GM19238 (cell line): ENCODE results near the gene ADGRL3.
"Not testable (repeated sequence)": the region's sequence is repeated elsewhere in the genome, so short reads cannot be mapped to it uniquely, and the experiment has no call there.

ENCODE experiments used
- DNase-seq: peaks from one replicate; pipeline ENCODE4 v3.0.0; 2011; ENCODE audit warnings: low spot score; ENCODE audit not compliant: insufficient read length

The ADGRL3 gene

DNA sequence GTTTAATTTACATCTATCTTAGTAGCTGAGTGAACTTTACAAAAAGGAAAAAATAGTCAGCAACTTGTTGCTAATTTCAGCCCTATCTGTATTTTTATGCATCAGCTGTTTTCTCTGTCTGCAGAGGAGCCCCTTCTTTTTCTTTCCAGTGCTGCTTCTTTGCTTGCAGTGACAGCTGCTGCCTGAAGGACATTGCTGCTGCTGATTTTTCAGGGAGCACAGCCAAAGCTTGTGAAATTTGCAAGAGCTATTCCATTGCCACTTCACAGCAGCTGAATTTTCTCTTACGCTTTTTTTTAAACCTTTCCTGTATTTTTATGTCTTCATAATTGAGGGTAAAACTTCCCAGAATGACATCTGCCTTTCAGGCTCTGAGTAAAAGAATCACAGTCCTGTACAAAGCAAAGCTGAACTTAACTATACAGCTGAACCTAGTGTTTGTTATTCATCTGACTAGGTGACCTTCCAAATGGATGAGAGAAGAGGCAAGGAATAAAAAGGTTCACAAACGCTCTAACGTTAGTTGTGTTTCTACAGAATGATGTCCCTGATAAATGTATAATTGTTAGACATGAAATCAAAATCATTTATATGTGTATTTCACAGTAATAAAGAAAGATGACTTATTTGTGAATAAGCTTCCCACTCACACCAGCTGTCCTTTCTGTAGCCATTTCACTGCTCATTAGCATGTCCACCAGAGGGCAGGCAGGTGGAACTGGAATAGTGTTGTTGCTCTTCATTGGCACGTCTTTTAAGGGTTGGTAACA is 541.4 kb downstream of the ADGRL3 start:
- no peak for DNase-seq

DNA sequence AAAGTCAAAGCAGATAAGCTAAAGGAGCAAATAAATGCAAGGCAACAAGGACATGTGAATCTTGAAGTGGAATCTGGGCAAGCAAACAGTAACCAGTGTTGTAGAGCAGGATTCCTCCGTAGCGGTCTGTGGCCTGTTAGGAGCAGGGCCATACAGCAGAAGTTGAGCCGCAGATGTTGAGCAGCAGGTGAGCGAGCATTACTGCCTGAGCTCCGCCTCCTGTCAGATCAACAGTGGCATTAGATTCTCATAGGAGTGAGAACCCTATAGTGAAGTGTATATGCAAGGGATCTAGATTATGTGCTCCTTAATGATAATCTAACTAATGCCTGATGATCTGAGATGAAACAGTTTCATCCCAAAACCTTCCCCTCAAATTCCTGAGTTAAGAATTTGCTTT is 550.7 kb downstream of the ADGRL3 start:
- DNase-seq = no peak

DNA sequence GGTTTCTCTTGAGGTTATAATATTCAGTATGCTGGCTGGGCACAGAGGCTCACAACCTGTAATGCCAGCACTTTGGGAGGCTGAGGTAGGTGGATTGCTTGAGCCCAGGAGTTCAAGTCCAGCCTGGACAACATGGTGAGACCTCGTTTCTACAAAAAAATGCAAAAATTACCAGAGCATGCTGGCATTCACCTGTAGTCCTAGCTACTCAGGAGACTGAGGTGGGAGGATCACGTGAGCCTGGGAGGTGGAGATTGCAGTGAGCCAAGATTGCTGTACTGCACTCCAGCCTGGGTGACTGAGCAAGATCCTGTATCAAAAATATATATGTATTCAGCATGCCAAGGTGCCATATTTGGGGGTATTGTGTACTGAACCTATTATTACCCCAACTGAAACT is 552.5 kb downstream of the ADGRL3 start:
- DNase-seq = no peak

DNA sequence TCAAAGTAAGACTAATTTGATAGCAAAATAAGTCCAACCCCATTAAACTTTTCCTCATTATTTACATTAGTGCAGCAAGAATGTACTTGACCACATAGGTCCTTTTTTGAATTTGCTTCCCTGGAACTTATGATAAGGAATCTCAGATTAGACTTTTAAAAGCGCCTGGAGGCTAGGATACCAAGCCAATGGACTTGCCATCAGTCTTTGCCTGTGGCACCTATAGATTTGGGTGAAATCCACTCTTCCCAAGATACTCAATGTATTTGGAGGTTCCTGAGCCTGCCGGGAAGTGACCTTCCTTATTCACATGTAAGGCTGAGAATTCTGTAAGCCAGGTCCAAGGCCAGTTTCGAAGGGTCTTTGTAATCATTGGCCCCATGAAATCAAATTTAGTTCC is 553.6 kb downstream of the ADGRL3 start:
- DNase-seq = no peak

DNA sequence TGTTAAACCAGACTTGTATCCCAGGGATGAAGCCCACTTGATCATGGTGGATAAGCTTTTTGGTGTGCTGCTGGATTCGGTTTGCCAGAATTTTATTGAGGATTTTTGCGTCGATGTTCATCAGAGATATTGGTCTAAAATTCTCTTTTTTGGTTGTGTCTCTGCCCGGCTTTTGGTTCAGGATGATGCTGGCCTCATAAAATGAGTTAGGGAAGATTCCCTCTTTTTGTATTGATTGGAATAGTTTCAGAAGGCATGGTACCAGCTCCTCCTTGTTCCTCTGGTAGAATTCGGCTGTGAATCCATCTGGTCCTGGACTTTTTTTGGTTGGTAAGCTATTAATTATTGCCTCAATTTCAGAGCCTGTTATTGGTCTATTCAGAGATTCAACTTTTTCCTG is 556.8 kb downstream of the ADGRL3 start:
- DNase-seq = not testable (repeated sequence)

DNA sequence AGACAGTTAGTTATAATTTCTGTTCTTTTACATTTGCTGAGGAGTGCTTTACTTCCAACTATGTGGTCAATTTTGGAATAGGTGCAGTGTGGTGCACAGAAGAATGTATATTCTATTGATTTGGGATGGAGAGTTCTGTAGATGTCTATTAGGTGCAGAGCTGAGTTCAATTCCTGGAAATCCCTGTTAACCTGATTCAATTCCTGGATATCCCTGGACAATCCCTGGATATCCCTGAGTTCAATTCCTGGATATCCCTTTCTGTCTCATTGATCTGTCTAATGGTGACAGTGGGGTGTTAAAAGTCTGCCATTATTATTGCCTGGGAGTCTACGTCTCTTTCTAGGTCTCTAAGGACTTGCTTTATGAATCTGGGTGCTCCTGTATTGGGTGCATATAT is 557.9 kb downstream of the ADGRL3 start:
- not testable (repeated sequence) for DNase-seq

DNA sequence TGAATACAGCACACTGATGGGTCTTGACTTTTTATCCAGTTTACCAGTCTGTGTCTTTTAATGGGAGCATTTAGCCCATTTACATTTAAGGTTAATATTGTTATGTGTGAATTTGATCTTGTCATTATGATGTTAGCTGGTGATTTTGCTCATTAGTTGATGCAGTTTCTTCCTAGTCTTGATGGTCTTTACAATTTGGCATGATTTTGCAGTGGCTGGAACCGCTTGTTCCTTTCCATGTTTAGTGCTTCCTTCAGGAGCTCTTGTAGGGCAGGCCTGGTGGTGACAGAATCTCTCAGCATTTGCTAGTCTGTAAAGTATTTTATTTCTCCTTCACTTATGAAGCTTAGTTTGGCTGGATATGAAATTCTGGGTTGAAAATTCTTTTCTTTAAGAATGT is 558.5 kb downstream of the ADGRL3 start:
- DNase-seq = not testable (repeated sequence)

DNA sequence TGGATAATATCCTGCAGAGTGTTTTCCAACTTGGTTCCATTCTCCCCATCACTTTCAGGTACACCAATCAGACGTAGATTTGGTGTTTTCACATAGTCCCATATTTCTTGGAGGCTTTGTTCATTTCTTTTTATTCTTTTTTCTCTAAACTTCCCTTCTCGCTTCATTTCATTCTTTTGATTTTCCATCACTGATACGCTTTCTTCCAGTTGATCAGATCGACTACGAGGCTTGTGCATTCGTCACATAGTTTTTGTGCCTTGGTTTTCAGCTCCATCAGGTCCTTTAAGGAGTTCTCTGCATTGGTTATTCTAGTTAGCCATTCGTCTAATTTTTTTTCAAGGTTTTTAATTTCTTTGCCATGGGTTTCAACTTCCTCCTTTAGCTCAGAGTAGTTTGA is 559.1 kb downstream of the ADGRL3 start:
- DNase-seq = not testable (repeated sequence)

DNA sequence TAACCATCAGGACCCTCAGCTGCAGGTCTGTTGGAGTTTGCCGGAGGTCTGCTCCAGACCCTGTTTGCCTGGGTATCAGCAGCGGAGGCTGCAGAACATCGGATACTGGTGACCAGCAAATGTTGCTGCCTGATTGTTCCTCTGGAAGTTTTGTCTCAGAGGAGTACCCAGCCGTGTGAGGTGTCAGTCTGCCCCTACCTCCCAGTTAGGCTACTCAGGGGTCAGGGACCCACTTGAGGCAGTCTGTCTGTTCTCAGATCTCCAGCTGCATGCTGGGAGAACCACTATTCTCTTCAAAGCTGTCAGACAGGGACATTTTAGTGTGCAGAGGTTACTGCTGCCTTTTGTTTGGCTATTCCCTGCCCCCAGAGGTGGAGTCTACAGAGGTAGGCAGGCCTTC is 559.8 kb downstream of the ADGRL3 start:
- DNase-seq = not testable (repeated sequence)

DNA sequence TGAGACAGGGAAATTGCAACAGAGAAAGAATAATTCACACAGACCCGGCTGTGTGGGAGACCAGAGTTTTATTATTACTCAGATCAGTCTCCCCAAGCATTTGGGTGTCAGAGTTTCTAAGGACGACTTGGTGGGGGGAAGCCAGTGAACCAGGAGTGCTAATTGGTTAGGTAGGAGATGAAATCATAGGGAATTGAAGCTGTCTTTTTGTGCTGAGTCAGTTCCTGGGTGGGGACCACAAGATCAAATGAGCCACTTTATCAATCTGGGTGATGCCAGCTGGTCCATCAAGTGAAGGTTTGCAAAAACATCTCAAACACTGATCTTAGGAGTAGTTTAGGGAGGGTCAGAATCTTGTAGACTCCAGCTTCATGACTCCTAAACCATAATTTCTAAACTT is 560.7 kb downstream of the ADGRL3 start:
- no peak for DNase-seq

DNA sequence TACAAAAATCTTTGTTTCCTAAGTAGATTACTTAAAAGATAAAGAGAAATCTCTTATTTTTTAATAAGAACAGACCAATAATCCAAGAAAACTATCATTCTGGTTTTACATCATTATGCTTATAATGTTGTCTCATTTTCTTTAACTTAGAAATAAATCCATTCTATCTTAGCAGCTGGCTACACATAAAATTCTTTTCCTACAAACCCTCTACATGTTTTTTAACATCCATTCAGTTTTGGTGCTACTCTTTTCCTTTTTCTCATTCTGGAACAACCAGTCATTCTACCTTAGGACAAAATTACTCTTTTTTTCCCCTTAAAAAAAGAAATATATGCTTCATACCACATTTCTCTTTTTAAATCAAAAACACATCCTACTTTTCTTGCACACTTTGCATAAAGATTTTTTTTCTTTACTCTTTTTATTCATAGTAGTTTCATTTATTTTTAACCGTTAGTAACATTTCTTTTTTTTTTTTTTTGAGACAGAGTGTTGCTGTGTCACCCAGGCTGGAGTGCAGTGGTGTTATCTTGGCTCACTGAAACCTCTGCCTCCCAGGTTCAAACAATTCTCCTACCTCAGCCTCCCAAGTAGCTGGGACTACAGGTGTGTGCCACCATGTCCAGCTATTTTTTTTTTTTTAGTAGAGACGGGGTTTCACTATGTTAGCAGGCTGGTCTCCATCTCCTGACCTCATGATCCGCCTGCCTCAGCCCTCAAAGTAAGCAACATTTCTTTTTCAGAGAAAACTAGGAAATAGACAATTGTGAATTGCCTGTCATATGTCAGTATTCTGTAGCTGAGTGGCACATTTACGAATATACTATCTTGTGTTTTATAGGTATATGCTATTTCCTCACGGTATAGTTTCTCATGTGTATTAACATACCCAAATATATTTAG is 562.8 kb downstream of the ADGRL3 start:
- no peak for DNase-seq

DNA sequence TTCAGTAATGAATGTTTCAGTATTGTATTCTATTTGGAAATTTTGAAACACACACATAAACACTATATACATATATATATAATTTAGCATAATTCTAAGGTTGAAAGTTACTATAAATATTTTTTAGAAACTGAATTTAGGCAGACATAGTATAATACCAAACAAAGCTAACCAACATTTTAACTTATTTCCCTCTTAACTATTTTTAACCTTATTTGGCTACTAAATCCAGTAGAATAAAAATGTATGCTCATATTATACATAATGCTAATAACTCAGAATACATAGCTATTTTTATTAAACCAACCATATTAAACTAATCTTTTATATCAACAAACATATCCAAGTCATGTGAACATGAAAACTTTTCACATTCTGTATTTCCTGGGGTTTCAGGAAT is 563.6 kb downstream of the ADGRL3 start:
- DNase-seq = no peak

DNA sequence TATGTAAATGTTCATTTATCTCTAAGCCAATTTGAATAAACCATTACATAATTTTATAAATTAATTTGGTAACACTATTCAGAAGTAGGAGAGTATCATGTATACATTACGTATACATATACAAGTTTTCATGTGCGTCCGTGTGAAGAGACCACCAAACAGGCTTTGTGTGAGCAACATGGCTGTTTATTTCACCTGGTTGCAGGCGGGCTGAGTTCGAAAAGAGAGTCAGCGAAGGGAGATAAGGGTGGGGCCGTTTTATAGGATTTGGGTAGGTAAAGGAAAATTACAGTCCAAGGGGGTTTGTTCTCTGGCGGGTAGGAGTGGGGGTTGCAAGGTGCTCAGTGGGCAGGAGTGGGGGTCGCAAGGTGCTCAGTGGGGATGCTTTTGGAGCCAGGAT is 564.0 kb downstream of the ADGRL3 start:
- DNase-seq = not testable (repeated sequence)

DNA sequence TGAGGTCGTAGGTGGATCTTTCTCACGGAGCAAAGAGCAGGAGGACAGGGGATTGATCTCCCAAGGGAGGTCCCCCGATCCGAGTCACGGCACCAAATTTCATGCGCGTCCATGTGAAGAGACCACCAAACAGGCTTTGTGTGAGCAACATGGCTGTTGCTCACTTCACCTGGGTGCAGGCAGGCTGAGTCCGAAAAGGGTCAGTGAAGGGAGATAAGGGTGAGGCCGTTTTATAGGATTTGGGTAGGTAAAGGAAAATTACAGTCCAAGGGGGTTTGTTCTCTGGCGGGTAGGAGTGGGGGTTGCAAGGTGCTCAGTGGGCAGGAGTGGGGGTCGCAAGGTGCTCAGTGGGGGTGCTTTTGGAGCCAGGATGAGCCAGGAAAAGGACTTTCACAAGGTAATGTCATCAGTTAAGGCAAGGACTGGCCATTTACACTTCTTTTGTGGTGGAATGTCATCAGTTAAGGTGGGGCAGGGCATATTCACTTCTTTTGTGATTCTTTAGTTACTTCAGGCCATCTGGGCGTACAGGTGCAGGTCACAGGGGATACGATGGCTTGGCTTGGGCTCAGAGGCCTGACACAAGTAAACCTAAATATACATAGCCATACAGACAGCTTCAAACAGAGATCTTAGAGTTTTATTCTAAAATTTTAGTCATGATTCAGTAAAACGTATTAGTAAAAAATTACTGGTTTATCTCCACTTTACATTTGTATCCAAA is 569.5 kb downstream of the ADGRL3 start:
- DNase-seq = not testable (repeated sequence)

DNA sequence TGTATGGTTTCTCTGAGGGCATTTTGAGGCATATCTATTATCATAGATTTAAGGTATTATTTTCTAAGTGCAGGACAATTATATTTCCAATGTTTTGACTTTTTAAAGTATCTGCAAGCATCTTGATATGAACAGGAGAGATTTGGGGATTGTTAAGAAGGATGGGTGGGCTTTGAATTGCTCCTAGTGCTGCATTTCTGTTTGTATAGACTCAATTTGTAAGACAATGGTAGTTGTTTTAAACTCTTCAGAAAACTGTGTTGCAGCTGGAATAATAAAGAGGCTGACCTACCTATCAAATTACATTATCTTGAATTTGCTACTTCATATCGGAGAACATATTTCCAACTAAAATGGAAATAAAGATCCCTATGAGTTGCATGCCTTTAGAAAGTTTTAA is 570.3 kb downstream of the ADGRL3 start:
- no peak for DNase-seq

DNA sequence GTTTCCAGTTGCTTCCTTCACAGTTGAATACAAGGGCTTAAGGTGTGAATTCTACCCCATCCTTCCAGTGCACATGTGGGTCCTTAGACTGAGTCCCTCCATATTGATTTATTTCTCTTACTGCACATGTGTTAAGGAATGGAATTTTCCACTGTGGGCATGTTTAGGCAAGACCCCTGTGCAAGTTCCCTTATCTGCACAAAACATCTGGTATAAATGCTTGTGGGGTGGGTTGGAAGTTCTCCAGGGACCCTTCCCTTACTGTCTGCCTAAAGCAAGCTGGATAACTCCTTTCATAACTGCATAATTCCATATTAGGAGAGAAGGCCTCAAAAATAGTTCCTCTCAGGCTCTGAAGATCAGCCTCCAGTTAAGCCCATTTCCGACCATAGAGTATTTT is 570.9 kb downstream of the ADGRL3 start:
- DNase-seq = no peak

DNA sequence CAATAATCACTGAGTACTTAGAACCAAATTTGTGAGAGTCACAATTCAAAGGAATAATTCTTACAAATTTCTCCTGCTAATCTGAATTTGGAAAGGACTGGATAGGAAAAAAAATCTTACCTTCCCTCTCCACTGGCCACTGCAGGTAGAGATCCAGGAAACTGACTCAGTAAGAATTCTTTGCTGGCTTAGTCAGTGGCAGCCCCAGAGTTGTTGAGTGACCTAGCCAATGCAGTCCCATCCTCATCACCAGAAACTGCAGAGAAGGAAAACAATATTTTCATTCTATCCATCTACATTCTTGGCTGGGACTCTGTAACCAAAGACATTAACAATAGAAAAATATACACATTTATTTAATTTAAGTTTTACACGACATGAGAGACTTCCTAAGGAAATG is 572.0 kb downstream of the ADGRL3 start:
- no peak for DNase-seq

DNA sequence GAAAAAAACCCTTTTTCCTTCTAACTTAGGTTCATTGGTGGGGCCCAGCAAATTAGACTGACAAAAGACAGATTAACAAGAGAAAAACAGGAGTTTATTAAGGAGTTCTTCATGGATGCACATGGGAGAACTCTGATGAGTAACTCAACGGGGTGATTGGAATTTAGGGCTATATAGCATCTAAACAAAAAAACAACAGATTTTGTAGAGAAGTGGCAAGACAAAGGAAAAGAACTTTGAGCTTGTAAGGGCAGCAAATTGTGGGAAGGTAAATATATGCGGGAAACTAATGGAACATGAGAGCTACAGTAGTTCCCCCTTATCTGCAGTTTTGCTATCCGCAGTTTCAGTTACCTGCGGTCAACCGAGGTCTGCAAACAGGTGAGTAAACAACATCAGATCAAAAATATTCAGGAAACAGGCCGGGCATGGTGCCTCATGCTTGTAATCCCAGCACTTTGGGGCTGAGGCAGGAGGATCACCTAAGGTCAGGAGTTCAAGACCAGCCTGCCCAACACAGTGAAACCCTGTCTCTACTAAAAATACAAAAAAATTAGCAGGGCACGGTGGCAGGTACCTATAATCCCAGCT is 573.6 kb downstream of the ADGRL3 start:
- DNase-seq = no peak

DNA sequence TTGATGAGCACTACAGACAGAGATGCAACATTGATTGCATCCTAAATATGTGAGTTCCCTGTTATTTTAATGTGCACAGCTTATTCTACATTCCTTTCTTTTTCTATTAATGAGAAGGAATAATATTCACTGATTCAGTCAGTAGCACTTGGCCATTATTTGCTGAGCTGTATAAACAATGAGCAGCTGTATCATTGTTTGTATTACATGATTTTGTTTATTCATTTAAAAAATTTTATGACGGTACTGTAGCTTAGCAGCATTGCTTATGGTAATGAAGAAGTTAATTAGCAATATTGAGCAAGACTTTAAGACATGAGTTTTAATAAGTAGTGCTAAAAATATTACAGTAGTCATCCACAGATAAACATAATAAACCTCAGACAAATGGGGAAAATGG is 582.0 kb downstream of the ADGRL3 start:
- DNase-seq = no peak

DNA sequence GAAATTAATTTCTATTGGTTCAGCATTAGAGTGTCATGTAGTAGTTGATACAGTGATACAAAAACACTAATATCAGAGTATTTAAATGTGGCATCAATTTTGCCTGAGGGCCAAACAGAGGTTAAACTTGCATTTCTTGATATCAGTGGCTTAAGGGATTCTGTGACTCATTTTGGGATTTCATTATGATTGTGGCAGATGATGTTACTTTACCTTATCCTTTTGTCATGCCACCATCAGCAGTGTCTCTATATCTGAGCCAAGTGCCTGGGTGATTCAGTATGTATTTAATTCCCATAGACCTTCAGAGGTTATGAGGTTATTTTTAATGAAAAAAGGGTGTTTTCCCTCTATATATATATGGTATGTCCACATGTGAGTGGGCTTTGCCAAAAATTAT is 582.9 kb downstream of the ADGRL3 start:
- DNase-seq = no peak

DNA sequence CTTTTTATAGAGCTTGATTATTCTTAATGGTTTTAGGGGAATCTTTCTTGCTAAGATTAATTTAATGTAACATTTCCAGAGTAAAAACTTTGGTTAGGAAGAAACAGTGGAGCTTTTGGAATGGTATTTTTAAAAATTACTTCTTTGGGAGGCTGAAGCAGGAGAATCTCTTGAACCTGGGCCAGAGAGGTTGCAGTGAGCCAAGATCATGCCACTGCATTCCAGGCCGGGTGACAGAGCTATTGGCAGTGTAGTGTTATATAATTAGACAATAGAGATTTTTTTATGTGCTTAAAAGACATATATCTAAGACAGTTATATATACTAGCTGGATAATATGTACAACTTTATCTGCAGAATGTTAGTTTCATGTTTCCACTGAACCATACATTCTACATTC is 585.6 kb downstream of the ADGRL3 start:
- DNase-seq = no peak

DNA sequence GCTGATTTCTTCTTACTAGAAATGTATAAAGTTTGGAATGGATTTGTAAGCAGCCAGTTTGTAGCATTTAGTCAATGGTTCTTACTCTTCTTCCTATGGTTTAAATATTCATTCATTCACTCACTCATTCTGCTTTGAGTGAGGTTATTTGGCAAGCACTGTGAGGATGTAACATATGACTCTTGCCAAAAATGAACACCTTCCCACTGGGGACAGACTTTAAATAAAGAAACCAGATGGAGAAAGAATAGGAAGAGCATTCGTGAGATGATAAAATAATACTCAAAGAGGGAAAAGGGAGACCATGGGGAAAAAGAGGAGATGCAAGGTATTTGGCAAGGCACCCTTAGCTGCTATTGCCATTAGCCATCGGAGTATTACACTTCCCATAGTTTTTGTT is 586.1 kb downstream of the ADGRL3 start:
- no peak for DNase-seq
